ENCODE results near the gene FOXN3.

GRCh38 chr14:89455412-89455811 lies 38.4 kb upstream of the FOXN3 start:
- no peak for TF ChIP-seq POLR2A (IDR thresholded peaks at IDR 0.05)
- TF ChIP-seq CTCF (IDR thresholded peaks at IDR 0.05 in 8 of 11, conservative IDR thresholded peaks at IDR 0.05 in 3 of 11): no peak
- TF ChIP-seq POLR2AphosphoS5 (IDR thresholded peaks at IDR 0.05): no peak
